Panc1 (cell line): ENCODE results near the gene TMOD1. TPM values are rescaled to one million over a fixed set of nuclear protein-coding genes. Genes with fewer than 3 reads are reported as not detected.

Experiments used
- ATAC-seq: fragments of 200-7000 bp; cut with Tn5 transposase; 2 replicates; pipeline ENCODE4 v1.9.1; 2020; ENCODE audit warnings: mild to moderate bottlenecking, moderate library complexity
- BruUV-seq: library from RNA; stranded (reverse); fragments of 400-500 nt; replicated peaks from 2 replicates; lab custom pipeline; 2021; lab: Mats Ljungman, UMichigan
- CTCF ChIA-PET: fragments of 300-600 bp; sonication (Branson Sonifier 250); formaldehyde crosslinking; loops from one replicate; lab custom pipeline; 2022; ENCODE audit warnings: antibody characterized with exemption; lab: Charles Lee
- POLR2A ChIA-PET: fragments of 300-600 bp; sonication (Branson Sonifier 250); formaldehyde crosslinking; loops from one replicate; lab custom pipeline; 2022; ENCODE audit warnings: antibody characterized with exemption; lab: Charles Lee
- DNase-seq: peaks from one replicate; pipeline ENCODE4 v3.0.0-alpha.2; 2010; ENCODE audit warnings: low read depth, low spot score
- H3K27ac ChIP-seq: 2 replicates; pipeline ENCODE4 v1.5.1; 2011; ENCODE audit warnings: mild to moderate bottlenecking, low read length, inconsistent platforms
- H3K27me3 ChIP-seq: fragments of 200-500 bp; sonication (Bioruptor generic); 2 replicates; pipeline ENCODE4 v1.6.0; 2014; ENCODE audit warnings: low read length, inconsistent platforms; ENCODE audit not compliant: control insufficient read depth, insufficient read depth
- H3K36me3 ChIP-seq: fragments of 200-500 bp; sonication (Bioruptor generic); 2 replicates; pipeline ENCODE4 v1.5.1; 2014; ENCODE audit warnings: inconsistent platforms, mild to moderate bottlenecking, low read length, moderate library complexity; ENCODE audit not compliant: control insufficient read depth, insufficient read depth
- H3K4me1 ChIP-seq: 2 replicates; pipeline ENCODE4 v1.5.1; 2011; ENCODE audit warnings: inconsistent platforms, mild to moderate bottlenecking, low read length, moderate library complexity; ENCODE audit not compliant: control insufficient read depth, insufficient read depth
- H3K4me3 ChIP-seq, 2 experiments: 2 replicates each; pipeline ENCODE4 v1.5.1; 2011 to 2012; ENCODE audit warnings: low read depth in 2 of 2, low read length in 2 of 2, mild to moderate bottlenecking in 2 of 2, inconsistent platforms in 1 of 2, moderate library complexity in 1 of 2
- H3K9me3 ChIP-seq: fragments of 200-500 bp; sonication (Bioruptor generic); 2 replicates; pipeline ENCODE4 v1.5.1; 2014; ENCODE audit warnings: low read depth, mild to moderate bottlenecking, inconsistent platforms, low read length, moderate library complexity; ENCODE audit not compliant: control insufficient read depth, insufficient read depth
- CTCF ChIP-seq: fragments of 450-650 bp; IDR thresholded peaks from 2 replicates; pipeline ENCODE4 v1.5.1; 2017; ENCODE audit warnings: mild to moderate bottlenecking
- POLR2AphosphoS5 ChIP-seq: IDR thresholded peaks from 2 replicates; pipeline ENCODE4 v1.6.1; 2012; ENCODE audit warnings: mild to moderate bottlenecking, low read depth, low read length, moderate library complexity
- REST ChIP-seq, 2 experiments: IDR thresholded peaks; 2 replicates each; pipeline ENCODE4 v1.6.1; 2011 to 2012; ENCODE audit warnings: low read depth in 2 of 2, control low read depth in 1 of 2, low read length in 1 of 2, mild to moderate bottlenecking in 1 of 2, moderate library complexity in 1 of 2; ENCODE audit not compliant: insufficient read depth in 1 of 2
- SIN3A ChIP-seq: IDR thresholded peaks from 2 replicates; pipeline ENCODE4 v1.6.1; 2012; ENCODE audit warnings: low read depth, mild to moderate bottlenecking, low read length, moderate library complexity, borderline replicate concordance; ENCODE audit not compliant: insufficient read depth
- TCF7L2 ChIP-seq: IDR thresholded peaks from 2 replicates; pipeline ENCODE4 v1.6.1; 2011; ENCODE audit warnings: mild to moderate bottlenecking, low read depth, low read length, inconsistent platforms
- in situ Hi-C: cut with HindIII; loops from 2 replicates; pipeline ENCODE4 v1.10.0; 2016; ENCODE audit warnings: low sequenced_read_pairs, low pct_unique_long_range_greater_than_20kb
- intact Hi-C: fragments of 100-400 bp; cut with micrococcal nuclease; formaldehyde crosslinking; loops from one replicate; pipeline ENCODE4 v1.10.0; 2022; ENCODE audit not compliant: unreplicated experiment
- total RNA-seq: library from RNA; stranded (reverse); gene quantifications from one replicate; pipeline ENCODE4 v1.2.1, GENCODE V29; 2021; ENCODE audit not compliant: unreplicated experiment

Gene TMOD1
- total RNA-seq, 1 experiment from 2014 or later = 1.4 TPM

- CTCF ChIA-PET = interaction anchor here (0.7 kb wide), 1 partner anchor 96 kb away, joined by 18 read pairs; no protein-coding TSS in a partner anchor
- no peak for DNase-seq
- Histone ChIP-seq H3K36me3 (peaks cover 3% of the 10 kb centered on the region; the same call in 1 of the 2 replicates), H3K27me3 (peaks cover 5% of the 10 kb centered on the region), H3K4me3 (no peak overlapping the region), H3K27ac (no peak overlapping the region), H3K9me3 (no peaks in the 10 kb centered on the region), H3K4me1 (no peaks in the 10 kb centered on the region)
- intact Hi-C loops = no loop called here
- in situ Hi-C loops = no loop called here
- no peak for ATAC-seq
- no TSS peak for BruUV-seq
- POLR2A ChIA-PET = no interaction called here
- TF ChIP-seq TCF7L2 (no peak), POLR2AphosphoS5 (no peak), CTCF (no peak)
These were observed 1.2 kb upstream of the TMOD1 start for GRCh38 chr9:97500263-97500662.

GRCh38 chr9:97500765-97501176, 695 bp upstream of the TMOD1 start:
- ChIA-PET CTCF (interaction anchor here (0.7 kb wide), 1 partner anchor 96 kb away, joined by 18 read pairs; no protein-coding TSS in a partner anchor), POLR2A (no interaction called here)
- no peak for ATAC-seq
- H3K27ac ChIP-seq = no peak overlapping the region
- H3K4me1 ChIP-seq = no peaks in the 10 kb centered on the region
- H3K27me3 ChIP-seq = peaks cover 5% of the 10 kb centered on the region
- no peaks in the 10 kb centered on the region for H3K9me3 ChIP-seq
- no peak for TF ChIP-seq REST (IDR thresholded peaks at IDR 0.05; ENCODE audit: insufficient read depth in 1 of 2, low read depth in 2 of 2, low read length in 1 of 2)
- no peak for TF ChIP-seq TCF7L2
- TF ChIP-seq SIN3A = no peak
- TF ChIP-seq CTCF = no peak
- no peak for TF ChIP-seq POLR2AphosphoS5
- peaks cover 3% of the 10 kb centered on the region; the same call in 1 of the 2 replicates for H3K36me3 ChIP-seq
- peak overlapping the region; percentile 35 to 57 for H3K4me3 ChIP-seq
- intact Hi-C loops (no loop called here), in situ Hi-C loops (no loop called here)
- DNase-seq = no peak
- no TSS peak for BruUV-seq
